ENCODE measurements around the gene FBN2.

- no peak for TF ChIP-seq CTCF (conservative IDR thresholded peaks at IDR 0.05; ENCODE audit: low read depth, low read length)
- TF ChIP-seq EZH2 (IDR thresholded peaks at IDR 0.05; ENCODE audit: borderline replicate concordance, low read depth, low read length, poor library complexity, severe bottlenecking): no peak
These were observed 325.7 kb downstream of the FBN2 start for GRCh38 chr5:128212191-128212806.

Data from A673 (cell line).